ENCODE results near the gene RALGAPA2. TPM values are rescaled to one million over a fixed set of nuclear protein-coding genes. Genes with fewer than 3 reads are reported as not detected.

Gene RALGAPA2
- total RNA-seq, 3 donors from 2014 or later (not counting 1 experiment from before 2014, with no cell fraction given): 26.6 to 33.9 (median 33.1) TPM

- no peaks in the 10 kb centered on the region for H3K9me3 ChIP-seq (ENCODE audit: control insufficient read depth, insufficient read depth, low read length)
- no peak overlapping the region for H3K27ac ChIP-seq (ENCODE audit: low read length)
- Mint-ChIP-seq H3K4me3 (no peak overlapping the region), H3K36me3 (no peaks in the 10 kb centered on the region), H3K27me3 (ENCODE audit: low read depth in 2 of 2) (no peaks in the 10 kb centered on the region), H3K27ac (no peak overlapping the region), H3K9me3 (no peaks in the 10 kb centered on the region), H3K4me1 (peaks cover 25 to 27% of the 10 kb centered on the region in 2 donors)
- ATAC-seq (no peak), DNase-seq (no peak)
- H3K4me3 ChIP-seq (ENCODE audit: low read length): no peak overlapping the region
- TF ChIP-seq, protein P1, sequence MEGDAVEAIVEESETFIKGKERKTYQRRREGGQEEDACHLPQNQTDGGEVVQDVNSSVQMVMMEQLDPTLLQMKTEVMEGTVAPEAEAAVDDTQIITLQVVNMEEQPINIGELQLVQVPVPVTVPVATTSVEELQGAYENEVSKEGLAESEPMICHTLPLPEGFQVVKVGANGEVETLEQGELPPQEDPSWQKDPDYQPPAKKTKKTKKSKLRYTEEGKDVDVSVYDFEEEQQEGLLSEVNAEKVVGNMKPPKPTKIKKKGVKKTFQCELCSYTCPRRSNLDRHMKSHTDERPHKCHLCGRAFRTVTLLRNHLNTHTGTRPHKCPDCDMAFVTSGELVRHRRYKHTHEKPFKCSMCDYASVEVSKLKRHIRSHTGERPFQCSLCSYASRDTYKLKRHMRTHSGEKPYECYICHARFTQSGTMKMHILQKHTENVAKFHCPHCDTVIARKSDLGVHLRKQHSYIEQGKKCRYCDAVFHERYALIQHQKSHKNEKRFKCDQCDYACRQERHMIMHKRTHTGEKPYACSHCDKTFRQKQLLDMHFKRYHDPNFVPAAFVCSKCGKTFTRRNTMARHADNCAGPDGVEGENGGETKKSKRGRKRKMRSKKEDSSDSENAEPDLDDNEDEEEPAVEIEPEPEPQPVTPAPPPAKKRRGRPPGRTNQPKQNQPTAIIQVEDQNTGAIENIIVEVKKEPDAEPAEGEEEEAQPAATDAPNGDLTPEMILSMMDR (IDR thresholded peaks at IDR 0.05): no peak
- no peaks in the 10 kb centered on the region for H3K36me3 ChIP-seq (ENCODE audit: control insufficient read depth, insufficient read depth, low read length)
- H3K4me1 ChIP-seq (ENCODE audit: control insufficient read depth, insufficient read depth, low read length): no peaks in the 10 kb centered on the region
- H3K27me3 ChIP-seq (ENCODE audit: control insufficient read depth, insufficient read depth, low read length): no peaks in the 10 kb centered on the region
- intact Hi-C loops (cut with micrococcal nuclease): no loop called here
- 96% methylated on average over 6 of the region's 7 CpGs for WGBS (ENCODE audit: insufficient coverage)
Observed at GRCh38 chr20:20702330-20703245, 9.9 kb downstream of the RALGAPA2 start.

- no peak overlapping the region for H3K27ac ChIP-seq (ENCODE audit: low read length)
- TF ChIP-seq, protein P1 (IDR thresholded peaks at IDR 0.05): no peak
- no peak overlapping the region for H3K27ac Mint-ChIP-seq
- H3K27me3 Mint-ChIP-seq (ENCODE audit: low read depth in 2 of 2): no peaks in the 10 kb centered on the region
- no peaks in the 10 kb centered on the region for H3K9me3 Mint-ChIP-seq
- no peaks in the 10 kb centered on the region for H3K4me1 ChIP-seq (ENCODE audit: control insufficient read depth, insufficient read depth, low read length)
- H3K4me3 ChIP-seq (ENCODE audit: low read length): no peak overlapping the region
- H3K4me1 Mint-ChIP-seq: peaks cover 31 to 32% of the 10 kb centered on the region in 2 donors
- no peaks in the 10 kb centered on the region for H3K27me3 ChIP-seq (ENCODE audit: control insufficient read depth, insufficient read depth, low read length)
- WGBS (ENCODE audit: insufficient coverage): 95% methylated on average over 2 of the region's 4 CpGs
- DNase-seq (no peak), ATAC-seq (no peak)
- intact Hi-C loops (cut with micrococcal nuclease): no loop called here
- H3K9me3 ChIP-seq (ENCODE audit: control insufficient read depth, insufficient read depth, low read length): no peaks in the 10 kb centered on the region
- no peak overlapping the region for H3K4me3 Mint-ChIP-seq
- no peaks in the 10 kb centered on the region for H3K36me3 Mint-ChIP-seq
- no peaks in the 10 kb centered on the region for H3K36me3 ChIP-seq (ENCODE audit: control insufficient read depth, insufficient read depth, low read length)
Observed at GRCh38 chr20:20699917-20700316, 12.5 kb downstream of the RALGAPA2 start.

DNA sequence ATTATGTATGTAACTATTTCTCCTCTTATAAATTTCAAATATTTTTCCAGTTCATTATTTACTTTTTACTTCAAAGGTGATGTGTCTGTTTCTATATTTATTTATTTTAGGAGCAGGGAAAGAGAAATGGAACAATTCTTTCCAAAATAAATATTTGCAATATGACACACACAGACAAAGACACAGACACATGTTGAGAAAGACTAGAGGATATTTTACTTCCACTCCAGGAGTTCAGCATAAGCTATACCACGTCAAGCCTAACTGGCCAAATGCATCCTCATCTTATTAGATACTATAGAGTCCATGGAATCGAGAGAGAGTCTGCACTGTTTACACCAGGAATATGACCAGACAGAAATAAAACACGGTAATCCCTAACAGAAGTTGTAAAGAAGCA lies 13.3 kb downstream of the RALGAPA2 start:
- DNase-seq (no peak), ATAC-seq (no peak)
- Mint-ChIP-seq H3K27ac (no peak overlapping the region), H3K4me1 (peaks cover 29 to 30% of the 10 kb centered on the region in 2 donors), H3K27me3 (ENCODE audit: low read depth in 2 of 2) (no peaks in the 10 kb centered on the region), H3K4me3 (no peak overlapping the region), H3K9me3 (no peaks in the 10 kb centered on the region), H3K36me3 (no peaks in the 10 kb centered on the region)
- Histone ChIP-seq H3K36me3 (ENCODE audit: control insufficient read depth, insufficient read depth, low read length) (no peaks in the 10 kb centered on the region), H3K9me3 (ENCODE audit: control insufficient read depth, insufficient read depth, low read length) (no peaks in the 10 kb centered on the region), H3K27ac (ENCODE audit: low read length) (no peak overlapping the region), H3K4me1 (ENCODE audit: control insufficient read depth, insufficient read depth, low read length) (no peaks in the 10 kb centered on the region), H3K27me3 (ENCODE audit: control insufficient read depth, insufficient read depth, low read length) (no peaks in the 10 kb centered on the region), H3K4me3 (ENCODE audit: low read length) (no peak overlapping the region)
- 95% methylated on average over 3 of the region's 3 CpGs for WGBS (ENCODE audit: insufficient coverage)
- TF ChIP-seq, protein P1 (IDR thresholded peaks at IDR 0.05): no peak
- intact Hi-C loops (cut with micrococcal nuclease): no loop called here

Data from natural killer cell (primary cell).